Stimulated activated naive CD8-positive, alpha-beta T cell treated with anti-CD3 and anti-CD28 coated beads, Interleukin-15, Interleukin-2, amounts not matched to agents 100 ng/mL and 50 ng/mL, for 24 hours (primary cell): Measurements from ENCODE around the gene MAML1.

Experiments used
- H3K27ac Mint-ChIP-seq: one replicate; pipeline ENCODE4 v1.8.0; 2021; ENCODE audit warnings: mild to moderate bottlenecking, mixed read lengths
- H3K27me3 Mint-ChIP-seq: one replicate; pipeline ENCODE4 v1.8.0; 2021; ENCODE audit warnings: mixed read lengths
- H3K36me3 Mint-ChIP-seq: one replicate; pipeline ENCODE4 v1.8.0; 2021; ENCODE audit warnings: low read depth, mixed read lengths
- H3K4me1 Mint-ChIP-seq: one replicate; pipeline ENCODE4 v1.8.0; 2021; ENCODE audit warnings: low read depth, mixed read lengths
- H3K4me3 Mint-ChIP-seq: one replicate; pipeline ENCODE4 v1.8.0; 2021; ENCODE audit warnings: mild to moderate bottlenecking, mixed read lengths
- H3K9me3 Mint-ChIP-seq: one replicate; pipeline ENCODE4 v1.8.0; 2021; ENCODE audit warnings: mixed read lengths

The MAML1 gene

DNA sequence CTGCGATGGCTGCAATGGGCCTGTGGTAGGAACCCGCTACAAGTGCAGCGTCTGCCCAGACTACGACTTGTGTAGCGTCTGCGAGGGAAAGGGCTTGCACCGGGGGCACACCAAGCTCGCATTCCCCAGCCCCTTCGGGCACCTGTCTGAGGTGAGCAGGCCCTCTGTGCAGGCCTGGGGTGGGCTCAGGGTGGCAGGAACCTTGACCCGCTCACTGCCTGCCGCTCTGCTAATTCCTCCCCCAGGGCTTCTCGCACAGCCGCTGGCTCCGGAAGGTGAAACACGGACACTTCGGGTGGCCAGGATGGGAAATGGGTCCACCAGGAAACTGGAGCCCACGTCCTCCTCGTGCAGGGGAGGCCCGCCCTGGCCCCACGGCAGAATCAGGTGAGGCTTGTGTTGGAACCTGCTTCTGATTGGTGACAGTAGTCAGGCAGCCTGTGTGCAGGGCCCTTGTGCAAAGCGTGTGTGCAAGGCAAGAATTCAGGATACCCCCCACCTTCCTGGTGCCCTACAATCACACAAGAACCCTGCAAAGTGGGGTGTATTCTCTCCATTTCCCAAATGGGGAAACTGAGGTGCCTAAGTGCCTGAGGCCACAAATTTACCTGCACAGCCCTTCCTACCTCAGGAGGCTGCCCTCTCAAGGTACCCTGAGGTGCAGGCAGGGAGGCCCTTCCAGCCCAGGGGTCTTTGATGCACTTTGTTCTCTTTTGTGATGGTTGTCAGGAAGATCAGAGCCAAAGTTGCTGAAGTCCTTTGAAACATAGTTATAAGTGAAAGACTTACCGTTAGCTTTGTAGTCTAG is 91.5 kb downstream of the MAML1 start:
- peaks cover 49% of the 10 kb centered on the region for H3K36me3 Mint-ChIP-seq
- H3K4me3 Mint-ChIP-seq, result no peak overlapping the region
- H3K27me3 Mint-ChIP-seq, result no peaks in the 10 kb centered on the region
- H3K9me3 Mint-ChIP-seq, result no peaks in the 10 kb centered on the region
- H3K27ac Mint-ChIP-seq, result no peak overlapping the region
- peaks cover 60% of the 10 kb centered on the region for H3K4me1 Mint-ChIP-seq

DNA sequence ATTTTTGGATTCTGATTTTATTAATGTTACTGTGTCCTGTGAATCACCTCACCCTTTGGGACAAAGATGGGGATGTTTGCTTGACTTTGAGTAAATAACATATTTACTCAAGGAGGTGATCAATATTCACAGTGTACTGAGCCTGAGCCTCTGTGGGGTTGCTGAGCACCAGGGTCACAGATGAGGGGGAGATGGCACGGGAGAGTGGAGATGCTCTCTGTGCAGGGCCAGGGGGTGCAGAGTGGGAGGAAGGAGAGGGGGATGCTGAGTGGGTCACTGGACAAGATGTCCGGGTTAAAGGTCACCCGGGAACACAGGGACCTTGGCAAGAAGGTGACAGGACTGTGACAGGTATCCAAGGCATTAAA is 92.1 kb downstream of the MAML1 start:
- peaks cover 55% of the 10 kb centered on the region for H3K36me3 Mint-ChIP-seq

DNA sequence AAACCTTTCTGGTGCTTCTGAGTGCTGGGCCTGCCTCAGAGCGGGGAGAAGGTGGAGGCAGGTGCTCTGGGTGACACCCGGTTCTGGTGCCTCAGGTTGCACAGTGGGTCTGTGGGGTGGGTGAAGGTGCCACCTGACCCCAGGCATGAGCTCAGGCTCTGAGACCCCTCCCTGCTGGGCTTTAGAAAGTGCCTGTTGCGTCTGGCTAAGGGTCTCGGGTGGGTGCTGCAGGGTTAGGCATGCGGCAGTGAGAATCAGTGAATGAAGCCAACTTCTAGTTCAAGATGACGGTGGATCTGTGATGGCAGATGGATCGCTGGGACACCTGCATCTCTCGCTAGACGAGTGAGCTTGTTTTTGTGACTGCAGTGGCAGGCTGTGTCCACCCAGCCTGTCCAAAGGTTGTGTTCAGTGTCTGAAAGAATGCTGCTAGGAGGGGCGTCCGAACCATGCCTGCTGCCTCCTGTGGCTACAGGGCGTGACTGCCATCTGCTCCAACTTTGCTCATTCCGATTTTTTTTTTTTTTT is 93.1 kb downstream of the MAML1 start:
- Mint-ChIP-seq H3K4me3 (no peak overlapping the region), H3K36me3 (peaks cover 64% of the 10 kb centered on the region), H3K9me3 (no peaks in the 10 kb centered on the region), H3K27ac (no peak overlapping the region), H3K4me1 (peaks cover 48% of the 10 kb centered on the region), H3K27me3 (no peaks in the 10 kb centered on the region)

More for the DNA sequence above, 92.1 kb downstream of the MAML1 start:
- Mint-ChIP-seq H3K27ac (no peak overlapping the region), H3K27me3 (no peaks in the 10 kb centered on the region), H3K4me1 (peaks cover 55% of the 10 kb centered on the region), H3K9me3 (no peaks in the 10 kb centered on the region), H3K4me3 (no peak overlapping the region)
